ENCODE results near the gene SEMA6A.

Gene SEMA6A

GRCh38 chr5:116521173-116521872 is 53.3 kb downstream of the SEMA6A start:
- DNase-seq: no peak

GRCh38 chr5:116520771-116521170 is 53.9 kb downstream of the SEMA6A start:
- DNase-seq: no peak

GRCh38 chr5:116518423-116518822 is 56.2 kb downstream of the SEMA6A start:
- DNase-seq: no peak

- no peak for DNase-seq
Observed at GRCh38 chr5:116517488-116517887, 57.1 kb downstream of the SEMA6A start.

- DNase-seq: no peak
Observed at GRCh38 chr5:116516021-116516420, 58.6 kb downstream of the SEMA6A start.

GRCh38 chr5:116514421-116514970 is 60.1 kb downstream of the SEMA6A start:
- DNase-seq: no peak

- no peak for DNase-seq
Observed at GRCh38 chr5:116510517-116510916, 64.1 kb downstream of the SEMA6A start.

GRCh38 chr5:116509483-116510244 is 65.0 kb downstream of the SEMA6A start:
- DNase-seq: no peak

GRCh38 chr5:116508835-116509234 is 65.8 kb downstream of the SEMA6A start:
- no peak for DNase-seq

GRCh38 chr5:116507941-116508655 is 66.5 kb downstream of the SEMA6A start:
- no peak for DNase-seq

GRCh38 chr5:116507051-116507537 is 67.5 kb downstream of the SEMA6A start:
- no peak for DNase-seq

GRCh38 chr5:116506488-116506887 is 68.1 kb downstream of the SEMA6A start:
- no peak for DNase-seq

- no peak for DNase-seq
Observed at GRCh38 chr5:116504593-116505166, 69.9 kb downstream of the SEMA6A start.

GRCh38 chr5:116502616-116503015 is 72.0 kb downstream of the SEMA6A start:
- DNase-seq: no peak

GRCh38 chr5:116502138-116502537 is 72.5 kb downstream of the SEMA6A start:
- DNase-seq: no peak

- DNase-seq: no peak
Observed at GRCh38 chr5:116498503-116499048, 76.0 kb downstream of the SEMA6A start.

- DNase-seq: no peak
Observed at GRCh38 chr5:116497631-116498030, 77.0 kb downstream of the SEMA6A start.

- no peak for DNase-seq
Observed at GRCh38 chr5:116495786-116496357, 78.8 kb downstream of the SEMA6A start.

- no peak for DNase-seq
Observed at GRCh38 chr5:116494784-116495450, 79.7 kb downstream of the SEMA6A start.

GRCh38 chr5:116492776-116493175 is 81.8 kb downstream of the SEMA6A start:
- DNase-seq: no peak

- no peak for DNase-seq
Observed at GRCh38 chr5:116492016-116492623, 82.5 kb downstream of the SEMA6A start.

All from stimulated activated CD4-positive, alpha-beta T cell treated with anti-CD3 and anti-CD28 coated beads, Interleukin-12 subunit alpha, Interleukin-12 subunit beta, amount 100 ng/mL, for 4 hours (primary cell).